HepG2 (cell line): ENCODE results near the gene CCDC6. TPM values are rescaled to one million over a fixed set of nuclear protein-coding genes. Genes with fewer than 3 reads are reported as not detected.

ENCODE experiments used
- ATAC-seq: fragments of 200-7000 bp; cut with Tn5 transposase; 3 replicates; pipeline ENCODE4 v1.9.1; 2020; ENCODE audit warnings: mild to moderate bottlenecking, moderate library complexity
- BruUV-seq: library from RNA; stranded (reverse); fragments of 400-500 nt; replicated peaks from 2 replicates; lab custom pipeline; 2021; lab: Mats Ljungman, UMichigan
- CTCF ChIA-PET: fragments of 300-600 bp; formaldehyde crosslinking; extraction: SDS; loops from one replicate; lab custom pipeline; 2021; ENCODE audit warnings: low total read pairs, inconsistent platforms, low intra/inter-chr PET ratio; lab: Yijun Ruan, JAX
- POLR2A ChIA-PET: fragments of 350-600 bp; sonication (Branson Sonifier 250); formaldehyde crosslinking; loops from one replicate; lab custom pipeline; 2020; ENCODE audit warnings: antibody characterized with exemption, inconsistent platforms; lab: Yijun Ruan, JAX
- DNase-seq: peaks from one replicate; pipeline ENCODE4 v3.0.0-alpha.2; 2015; ENCODE audit warnings: low spot score
- FAIRE-seq: peaks from 3 replicates; lab custom pipeline; 2011; peaks lifted over from hg19 to GRCh38; lab: Jason Lieb, UNC
- H2AFZ ChIP-seq: one replicate; pipeline ENCODE4 v1.6.1; 2011; ENCODE audit warnings: low read length, inconsistent platforms
- H3K27ac ChIP-seq: fragments of 300-600 bp; 3 replicates; pipeline ENCODE4 v1.8.0; 2011; ENCODE audit warnings: mixed run types, mild to moderate bottlenecking, mixed read lengths, low read length, inconsistent platforms; ENCODE audit not compliant: insufficient read depth; ENCODE audit errors: extremely low read length
- H3K27me3 ChIP-seq, 2 experiments: fragments of 200-600 bp in 1 of 2; 2 replicates in 1 of 2; 3 replicates in 1 of 2; pipeline versions ENCODE4 v1.6.0 to v1.8.0; 2011; ENCODE audit warnings: low read length in 2 of 2, mild to moderate bottlenecking in 2 of 2, moderate library complexity in 2 of 2, inconsistent platforms in 1 of 2; ENCODE audit not compliant: insufficient read depth in 2 of 2, control insufficient read depth in 1 of 2
- H3K36me3 ChIP-seq, 2 experiments: fragments of 200-600 bp in 1 of 2; replicated peaks in 1 of 2; 2 replicates in 1 of 2; 3 replicates in 1 of 2; pipeline versions ENCODE4 v1.5.1 to v1.8.0; 2011; ENCODE audit warnings: low read length in 2 of 2, inconsistent platforms in 1 of 2; ENCODE audit not compliant: insufficient read depth in 2 of 2, control insufficient read depth in 1 of 2
- H3K4me1 ChIP-seq: 2 replicates; pipeline ENCODE4 v1.5.1; 2012; ENCODE audit warnings: low read length, inconsistent platforms; ENCODE audit not compliant: insufficient read depth
- H3K4me2 ChIP-seq: 2 replicates; pipeline ENCODE4 v1.6.0; 2011; ENCODE audit warnings: low read depth, low read length, inconsistent platforms
- H3K4me3 ChIP-seq, 3 experiments: fragments of 200-600 bp in 1 of 3; sonication (generic), shearing (Covaris generic) in 1 of 3; replicated peaks in 1 of 3; 2 replicates each; pipeline ENCODE4 v1.5.1; 2011 to 2016; ENCODE audit warnings: low read length in 3 of 3, inconsistent platforms in 2 of 3, low read depth in 2 of 3, mild to moderate bottlenecking in 2 of 3, control low read depth in 1 of 3, mixed read lengths in 1 of 3; ENCODE audit not compliant: insufficient read depth in 1 of 3
- H3K79me2 ChIP-seq: one replicate; pipeline ENCODE4 v1.6.1; 2011; ENCODE audit warnings: low read length, inconsistent platforms; ENCODE audit not compliant: insufficient read depth
- H3K9ac ChIP-seq: 2 replicates; pipeline ENCODE4 v1.6.0; 2011; ENCODE audit warnings: mild to moderate bottlenecking, low read depth, low read length, inconsistent platforms; ENCODE audit not compliant: insufficient read depth
- H3K9me3 ChIP-seq: 2 replicates; pipeline ENCODE4 v1.5.1; 2012; ENCODE audit warnings: mild to moderate bottlenecking, low read length
- H4K20me1 ChIP-seq: 2 replicates; pipeline ENCODE4 v1.6.0; 2011; ENCODE audit warnings: inconsistent platforms, mild to moderate bottlenecking, low read length, moderate library complexity; ENCODE audit not compliant: insufficient read depth
- CCDC6 ChIP-seq: sonication (generic); formaldehyde crosslinking; IDR thresholded peaks from 2 replicates; pipeline ENCODE4 v1.8.1; 2022; ENCODE audit warnings: mild to moderate bottlenecking, missing genetic modification reagents, moderate library complexity
- HINFP ChIP-seq: sonication (generic); formaldehyde crosslinking; IDR thresholded peaks from 2 replicates; pipeline ENCODE4 v1.4.0; 2020; ENCODE audit warnings: low read depth, mild to moderate bottlenecking, missing genetic modification reagents
- HOMEZ ChIP-seq: IDR thresholded peaks from 2 replicates; pipeline ENCODE4 v1.6.1; 2016; ENCODE audit warnings: low read depth
- KAT7 ChIP-seq: IDR thresholded peaks from 2 replicates; pipeline ENCODE4 v1.6.1; 2018; ENCODE audit warnings: borderline replicate concordance, missing compliant biosample characterization
- POLR2G ChIP-seq: fragments of 200-400 bp; formaldehyde crosslinking; IDR thresholded peaks from 2 replicates; pipeline ENCODE4 v1.6.1; 2018; ENCODE audit warnings: mild to moderate bottlenecking, low read depth, low read length, moderate library complexity
- ZNF136 ChIP-seq: sonication (generic); formaldehyde crosslinking; IDR thresholded peaks from 2 replicates; pipeline ENCODE4 v1.8.1; 2022; ENCODE audit warnings: low read depth, mild to moderate bottlenecking, moderate library complexity, missing genetic modification reagents
- ZNF484 ChIP-seq: sonication (generic); formaldehyde crosslinking; IDR thresholded peaks from 2 replicates; pipeline ENCODE4 v1.5.1; 2020; ENCODE audit warnings: mild to moderate bottlenecking, low read depth, missing genetic modification reagents, borderline replicate concordance
- ZNF569 ChIP-seq: sonication (generic); formaldehyde crosslinking; IDR thresholded peaks from 2 replicates; pipeline ENCODE4 v1.5.0; 2020; ENCODE audit warnings: mild to moderate bottlenecking, missing genetic modification reagents, moderate library complexity, borderline replicate concordance
- WGBS: methylation state at CpG from one replicate; pipeline ENCODE4 v1.1.6; 2017; ENCODE audit warnings: low lambda C conversion rate; 5-methylcytosine and 5-hydroxymethylcytosine counted together
- in situ Hi-C: cut with HindIII; loops from 2 replicates; pipeline ENCODE4 v1.10.0; 2017; ENCODE audit warnings: low pct_unique_long_range_greater_than_20kb; ENCODE audit not compliant: extremely low pct_ligation_motif_present
- intact Hi-C: fragments of 100-400 bp; cut with micrococcal nuclease; formaldehyde crosslinking; loops from one replicate; pipeline ENCODE4 v1.10.0; 2022; ENCODE audit not compliant: unreplicated experiment
- polyA plus RNA-seq, 8 experiments: library from polyadenylated mRNA; depleted of rRNA in 3 of 8; stranded (reverse) in 7 of 8; unstranded in 1 of 8; fragments of >200 nt; fragmentation: Illumina TruSeq in 4 of 8; extraction: Trizol in 4 of 8; gene quantifications; 2 replicates each; pipeline versions ENCODE4 v1.2.1 to v1.2.3, GENCODE V29; 2011 to 2016; ENCODE audit warnings: low read depth in 4 of 8, missing spikeins in 1 of 8, mixed read lengths in 1 of 8; ENCODE audit not compliant: insufficient read depth in 1 of 8
- total RNA-seq, 5 experiments: library from RNA; depleted of rRNA; stranded (reverse); fragments of >200 nt; fragmentation: Illumina TruSeq; extraction: Trizol; gene quantifications; 2 replicates each; pipeline ENCODE4 v1.2.3, GENCODE V29; 2016; ENCODE audit warnings: low read depth in 1 of 5

The CCDC6 gene
- total and polyA plus RNA-seq, 2 of the 13 experiments (the other 11 are each of a cell fraction or from before 2014, with no cell fraction given): 17.9 to 18.3 TPM

GRCh38 chr10:59922907-59923306 lies 16.6 kb upstream of the CCDC6 start:
- no TSS peak for BruUV-seq
- FAIRE-seq (no peak), ATAC-seq (no peak), DNase-seq (no peak)
- WGBS: 14% methylated on average over 3 of the region's 3 CpGs
- Histone ChIP-seq H3K27ac (no peak overlapping the region), H3K27me3 (peaks cover 0 to 1% of the 10 kb centered on the region in 2 experiments; a peak in 1 of 5 replicates), H3K4me2 (no peak overlapping the region), H3K9ac (no peak overlapping the region), H3K36me3 (no peaks in the 10 kb centered on the region), H3K4me3 (no peak overlapping the region), H4K20me1 (no peaks in the 10 kb centered on the region), H2AFZ (no peak overlapping the region), H3K9me3 (peaks cover 15% of the 10 kb centered on the region), H3K79me2 (no peaks in the 10 kb centered on the region), H3K4me1 (no peaks in the 10 kb centered on the region)
- TF ChIP-seq CCDC6 (CRISPR knock-in tag): no peak
- no peak for TF ChIP-seq POLR2G
- TF ChIP-seq HINFP (CRISPR knock-in tag): no peak
- no peak for TF ChIP-seq HOMEZ (CRISPR knock-in tag)
- no peak for TF ChIP-seq ZNF136 (CRISPR knock-in tag)
- POLR2A ChIA-PET: no interaction called here
- intact Hi-C loops (no loop called here), in situ Hi-C loops (no loop called here)
- CTCF ChIA-PET: no interaction called here

- no peak for DNase-seq
- intact Hi-C loops: no loop called here
- Histone ChIP-seq H3K9ac (no peak overlapping the region), H3K79me2 (no peaks in the 10 kb centered on the region), H2AFZ (no peak overlapping the region), H3K4me1 (no peaks in the 10 kb centered on the region), H3K4me3 (no peak overlapping the region)
- TF ChIP-seq ZNF569 (CRISPR knock-in tag) (no peak), ZNF484 (CRISPR knock-in tag) (no peak), KAT7 (CRISPR knock-in tag) (no peak)
- TF ChIP-seq, all 625 proteins: peak for 0
- H3K27me3 ChIP-seq: no peaks in the 10 kb centered on the region
- WGBS: 4% methylated on average over 1 of the region's 1 CpG
- peaks cover 26% of the 10 kb centered on the region for H3K9me3 ChIP-seq
- H4K20me1 ChIP-seq: no peaks in the 10 kb centered on the region
- BruUV-seq: no TSS peak
- in situ Hi-C loops: no loop called here
- ChIA-PET CTCF (no interaction called here), POLR2A (no interaction called here)
- no peak overlapping the region for H3K4me2 ChIP-seq
- no peaks in the 10 kb centered on the region for H3K36me3 ChIP-seq
- FAIRE-seq (no peak), ATAC-seq (no peak)
- H3K27ac ChIP-seq: no peak overlapping the region
Measured at GRCh38 chr10:59917922-59918321, 11.6 kb upstream of the CCDC6 start.
